GM12891 (cell line): Measurements from ENCODE around the gene COPG2.

Experiments used
- POLR2A ChIP-seq: IDR thresholded peaks from 2 replicates; pipeline ENCODE4 v1.6.1; 2011; ENCODE audit warnings: low read depth, low read length, control low read depth
- POLR2AphosphoS5 ChIP-seq: IDR thresholded peaks from 2 replicates; pipeline ENCODE4 v1.6.1; 2011; ENCODE audit warnings: low read depth, low read length, control low read depth
- POU2F2 ChIP-seq: IDR thresholded peaks from 2 replicates; pipeline ENCODE4 v1.6.1; 2011; ENCODE audit warnings: low read depth, mild to moderate bottlenecking, control low read depth, low read length, moderate library complexity
- SPI1 ChIP-seq: IDR thresholded peaks from 2 replicates; pipeline ENCODE4 v1.6.1; 2011; ENCODE audit warnings: low read depth, low read length, control low read depth
- TAF1 ChIP-seq: IDR thresholded peaks from 2 replicates; pipeline ENCODE4 v1.6.1; 2011; ENCODE audit warnings: low read depth, low read length, control low read depth

DNA sequence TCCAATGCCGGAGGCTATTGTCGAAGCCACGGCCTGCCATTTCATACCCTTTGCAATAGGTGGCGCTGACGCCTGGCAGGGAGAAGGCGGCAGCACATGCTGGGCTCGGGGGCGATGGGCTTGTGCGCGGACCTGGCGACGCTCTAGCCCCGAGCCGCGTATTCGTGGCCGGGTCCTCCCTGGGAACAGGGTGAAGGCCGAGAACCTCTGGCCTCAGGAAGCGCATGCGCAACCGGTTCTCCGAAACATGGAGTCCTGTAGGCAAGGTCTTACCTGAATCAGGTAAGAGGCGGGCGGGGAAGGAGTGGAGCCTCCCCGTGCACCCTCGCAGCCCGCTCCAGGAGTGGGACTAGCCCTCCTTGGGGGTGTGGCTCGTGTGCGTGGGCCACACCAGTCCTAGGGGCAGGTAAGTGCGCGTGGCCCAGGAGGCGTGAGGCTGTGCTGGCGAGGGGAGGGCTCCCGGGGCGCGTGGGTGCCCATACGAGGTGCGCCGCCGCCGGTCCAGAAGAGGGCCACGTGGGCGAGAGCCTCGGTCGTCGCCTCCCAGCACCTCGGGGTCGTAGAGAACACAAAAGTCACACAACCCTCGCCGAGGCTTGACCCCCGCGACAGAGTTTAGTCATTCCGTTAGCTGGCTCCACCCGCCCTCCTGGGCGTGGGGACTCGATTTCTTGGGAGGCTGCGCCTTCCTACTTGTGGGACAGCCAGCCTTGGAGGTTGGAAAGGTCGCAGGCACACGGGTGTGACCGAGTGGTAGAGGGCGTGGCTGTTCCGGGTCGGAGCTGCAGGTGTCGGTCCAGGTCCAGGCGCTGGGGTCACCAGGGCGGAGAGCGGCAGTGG is 182.2 kb downstream of the COPG2 start:
- no peak for TF ChIP-seq TAF1
- TF ChIP-seq POLR2A = no peak
- no peak for TF ChIP-seq POLR2AphosphoS5
- no peak for TF ChIP-seq POU2F2
- no peak for TF ChIP-seq SPI1
